Measurements from ENCODE around the gene STT3B.
A peak's percentile ranks its signal among the peaks of the same experiment; 100 is the strongest.

The STT3B gene

DNA sequence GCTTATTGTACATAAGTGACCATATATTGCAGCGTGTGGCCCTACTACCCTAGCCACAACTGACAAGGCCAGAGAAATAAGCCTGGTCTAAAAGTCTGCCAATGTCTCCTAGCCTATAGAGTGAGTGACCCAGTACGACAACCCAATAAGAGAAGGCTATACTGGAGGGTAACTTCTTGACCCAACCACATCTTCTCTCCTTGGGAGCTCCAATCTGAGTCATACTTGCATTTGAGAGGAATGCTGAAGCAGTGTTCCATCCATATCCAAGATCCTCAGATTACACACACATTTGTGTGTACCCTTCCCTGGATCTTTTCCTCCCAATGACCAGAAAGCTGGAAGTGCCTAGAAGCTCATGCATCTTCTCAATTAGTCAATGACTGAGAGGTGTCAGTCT lies 11.3 kb upstream of the STT3B start:
- DNase-seq (ENCODE audit: low spot score) = no peak

GRCh38 chr3:31522152-31522551 lies 10.6 kb upstream of the STT3B start:
- no peak for DNase-seq (ENCODE audit: low spot score)

DNA sequence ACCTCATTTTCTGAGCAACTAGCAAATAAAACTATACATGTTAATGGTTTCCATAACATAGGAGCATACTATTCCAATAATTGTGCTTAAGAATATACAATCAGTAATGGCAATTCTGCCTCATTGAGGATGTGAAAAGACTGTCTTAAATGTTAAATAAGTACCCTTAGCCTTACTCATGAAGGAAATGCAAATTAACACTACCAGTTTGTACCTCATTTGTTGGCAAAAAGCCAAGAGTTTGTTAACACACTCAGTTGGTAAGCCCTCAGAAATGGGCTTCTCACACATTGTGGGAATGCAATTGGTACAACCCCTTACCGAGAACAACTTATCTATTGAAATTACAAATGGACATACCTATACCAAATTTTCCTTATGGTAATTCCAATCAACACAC lies 9.2 kb upstream of the STT3B start:
- no peak for DNase-seq (ENCODE audit: low spot score)

GRCh38 chr3:31525532-31525931 lies 7.2 kb upstream of the STT3B start:
- no peak for DNase-seq (ENCODE audit: low spot score)

DNA sequence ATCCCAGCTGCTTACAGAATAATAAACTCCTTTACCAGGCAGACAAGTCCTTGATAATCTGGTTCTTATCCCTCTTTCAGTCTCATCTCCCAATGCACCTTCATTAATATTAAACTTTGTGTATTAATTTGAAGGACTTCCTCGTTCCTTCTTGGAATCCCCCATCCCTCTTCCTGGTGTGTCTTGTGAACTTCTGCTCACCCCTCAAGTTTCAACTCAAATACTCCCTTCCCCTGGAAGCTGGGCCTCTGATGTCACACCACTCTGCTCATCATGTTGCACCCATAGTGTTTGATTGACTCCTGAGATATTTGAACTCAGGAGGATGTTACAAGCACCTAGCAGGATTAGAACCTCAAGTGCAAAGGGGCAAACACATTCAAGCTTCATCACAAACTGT lies 3.3 kb upstream of the STT3B start:
- DNase-seq (ENCODE audit: low spot score) = no peak

- DNase-seq (ENCODE audit: low spot score) = no peak
Measured at GRCh38 chr3:31530039-31530959, 2.4 kb upstream of the STT3B start.

DNA sequence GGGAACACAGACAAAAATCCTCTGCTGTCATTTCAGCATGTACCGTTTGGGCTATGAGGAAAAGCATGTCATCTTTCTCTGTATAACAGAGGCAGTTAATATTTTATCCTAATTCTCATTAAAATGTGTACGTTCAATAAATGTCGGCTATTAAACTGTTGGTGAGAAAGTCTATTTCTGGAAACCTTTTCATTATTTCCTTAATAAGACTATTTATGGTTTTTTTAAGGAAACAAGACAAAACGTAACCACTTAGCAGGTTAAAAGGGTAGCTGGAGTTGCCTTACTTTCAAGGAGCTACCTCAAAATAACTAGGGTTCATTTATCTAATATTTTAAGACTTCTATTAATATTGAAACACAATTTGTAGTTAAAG lies 1.8 kb upstream of the STT3B start:
- DNase-seq (ENCODE audit: low spot score) = no peak

GRCh38 chr3:31531452-31531991 lies 1.2 kb upstream of the STT3B start:
- no peak for DNase-seq (ENCODE audit: low spot score)

DNA sequence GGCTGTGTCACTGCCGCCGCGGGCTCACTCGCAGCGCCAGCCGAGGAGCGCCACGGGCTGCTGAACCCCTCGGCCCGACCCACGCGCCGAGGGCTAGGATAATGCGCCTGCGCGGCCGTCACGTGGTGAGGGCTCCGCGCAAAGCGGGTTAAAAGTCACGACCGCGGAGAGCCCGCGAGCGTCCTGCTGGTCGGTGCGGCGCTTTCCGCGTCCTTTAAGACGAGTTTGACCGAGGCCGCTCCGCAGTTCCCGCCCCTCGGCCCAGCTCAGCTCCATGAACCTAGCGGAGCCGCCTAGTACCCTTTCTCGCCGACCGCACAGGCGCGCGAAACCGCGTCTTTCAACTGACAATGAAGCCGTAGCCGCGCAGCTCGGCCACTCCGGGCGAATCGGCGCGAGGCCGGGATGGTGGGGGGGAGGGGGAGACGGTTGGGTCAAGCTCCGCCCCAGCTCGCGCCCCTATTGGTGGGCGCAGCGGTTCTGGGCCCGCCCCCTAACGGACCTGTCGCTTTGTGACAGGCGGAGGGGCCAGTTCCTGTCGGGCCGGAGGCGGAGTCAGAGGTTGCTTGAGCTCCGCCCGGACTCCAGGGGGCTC lies 636 bp upstream of the STT3B start:
- peak; percentile 100 for DNase-seq (ENCODE audit: low spot score)

- DNase-seq (ENCODE audit: low spot score) = peak; percentile 82
Measured at GRCh38 chr3:31533169-31534064, 692 bp downstream of the STT3B start.

- no peak for DNase-seq (ENCODE audit: low spot score)
Measured at GRCh38 chr3:31534065-31534425, 1.3 kb downstream of the STT3B start.

- DNase-seq (ENCODE audit: low spot score) = no peak
Measured at GRCh38 chr3:31536497-31536896, 3.8 kb downstream of the STT3B start.

- no peak for DNase-seq (ENCODE audit: low spot score)
Measured at GRCh38 chr3:31538801-31539200, 6.1 kb downstream of the STT3B start.

GRCh38 chr3:31539275-31539674 lies 6.5 kb downstream of the STT3B start:
- no peak for DNase-seq (ENCODE audit: low spot score)

- no peak for DNase-seq (ENCODE audit: low spot score)
Measured at GRCh38 chr3:31541089-31541488, 8.4 kb downstream of the STT3B start.

GRCh38 chr3:31542246-31542645 lies 9.5 kb downstream of the STT3B start:
- no peak for DNase-seq (ENCODE audit: low spot score)

DNA sequence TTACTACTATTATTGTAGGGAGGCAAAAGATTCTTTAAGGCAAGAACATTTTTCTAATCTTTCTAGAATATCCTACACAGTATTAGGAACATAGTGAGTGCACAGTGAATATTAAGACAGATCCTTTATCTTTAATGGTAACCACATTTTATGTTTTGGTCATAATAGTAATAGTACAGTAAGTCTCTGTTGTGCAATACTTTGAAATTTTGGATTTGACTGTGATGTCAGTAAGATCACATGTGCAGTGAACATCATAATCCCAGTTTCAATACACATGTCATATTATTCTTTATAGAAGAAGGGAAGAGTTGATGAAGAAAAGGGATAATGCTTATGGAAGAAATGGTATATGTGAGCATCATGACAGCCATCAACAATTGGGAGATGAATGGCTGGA lies 10.7 kb downstream of the STT3B start:
- DNase-seq (ENCODE audit: low spot score) = no peak

- no peak for DNase-seq (ENCODE audit: low spot score)
Measured at GRCh38 chr3:31544634-31545033, 11.9 kb downstream of the STT3B start.

DNA sequence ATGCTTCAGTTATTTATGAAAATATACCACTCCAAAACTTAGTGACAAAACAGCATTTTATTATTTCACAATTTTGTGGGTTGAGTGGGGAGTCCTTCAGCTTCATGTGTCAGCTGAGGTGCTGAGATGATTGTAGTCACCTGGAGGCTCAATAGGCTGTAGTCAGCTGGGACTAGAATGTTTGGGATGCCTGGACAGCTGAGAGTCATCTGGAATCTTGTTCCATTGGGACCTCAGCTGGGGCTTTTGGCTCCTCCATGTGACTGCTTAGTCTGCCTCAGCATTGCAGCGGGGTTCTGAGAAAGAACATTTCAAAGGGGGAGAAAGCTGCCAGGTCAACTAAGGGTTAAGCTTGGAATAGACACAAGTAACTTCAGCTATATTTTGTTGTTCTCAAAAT lies 13.4 kb downstream of the STT3B start:
- DNase-seq (ENCODE audit: low spot score) = no peak

DNA sequence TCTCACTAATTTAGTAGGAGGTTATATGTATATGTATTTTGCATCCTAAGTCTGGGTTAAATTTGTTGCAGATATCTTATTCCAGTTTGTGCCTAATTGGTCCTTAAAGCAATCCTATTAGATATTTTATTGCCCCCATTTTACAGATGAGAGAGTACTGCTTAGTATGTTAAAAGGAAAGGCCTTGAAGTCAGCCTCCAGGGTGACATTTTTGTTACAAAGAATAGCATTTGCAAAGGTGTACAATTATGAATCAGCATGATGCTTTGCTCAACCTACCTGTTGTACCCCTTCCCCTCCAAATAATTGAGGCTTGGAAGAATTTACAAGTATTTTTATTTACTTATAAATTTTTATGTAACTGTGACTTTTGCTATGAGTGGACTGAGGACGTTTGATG lies 14.0 kb downstream of the STT3B start:
- no peak for DNase-seq (ENCODE audit: low spot score)

GRCh38 chr3:31550452-31551251 lies 17.9 kb downstream of the STT3B start:
- no peak for DNase-seq (ENCODE audit: low spot score)

- DNase-seq (ENCODE audit: low spot score) = no peak
Measured at GRCh38 chr3:31551646-31552045, 18.9 kb downstream of the STT3B start.
